ELF-1 (cell line): Measurements from ENCODE around the gene MED13L.

Experiments used
- DNase-seq: peaks from one replicate; pipeline ENCODE4 v3.0.0-alpha.2; 2016; ENCODE audit warnings: low read depth, low spot score

Gene MED13L

GRCh38 chr12:115944837-115945490 is 332.5 kb downstream of the MED13L start:
- DNase-seq, result no peak

DNA sequence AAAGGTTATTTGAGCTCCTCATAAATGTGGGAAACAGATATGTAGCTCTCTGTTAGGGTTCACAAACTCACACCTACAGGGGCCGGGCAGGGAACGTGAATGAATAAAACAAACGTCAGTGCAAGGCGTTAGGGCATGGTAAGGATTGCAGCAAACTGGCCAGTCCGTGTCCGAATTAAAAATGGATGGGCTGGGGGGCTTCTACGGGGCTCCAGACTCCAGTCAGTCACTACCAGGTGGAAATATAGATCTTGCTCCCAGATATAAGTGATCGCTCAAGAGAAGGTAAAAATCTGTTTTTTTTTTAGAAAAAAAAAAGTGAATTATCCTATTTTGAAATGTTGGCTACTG is 333.1 kb downstream of the MED13L start:
- DNase-seq, result no peak

DNA sequence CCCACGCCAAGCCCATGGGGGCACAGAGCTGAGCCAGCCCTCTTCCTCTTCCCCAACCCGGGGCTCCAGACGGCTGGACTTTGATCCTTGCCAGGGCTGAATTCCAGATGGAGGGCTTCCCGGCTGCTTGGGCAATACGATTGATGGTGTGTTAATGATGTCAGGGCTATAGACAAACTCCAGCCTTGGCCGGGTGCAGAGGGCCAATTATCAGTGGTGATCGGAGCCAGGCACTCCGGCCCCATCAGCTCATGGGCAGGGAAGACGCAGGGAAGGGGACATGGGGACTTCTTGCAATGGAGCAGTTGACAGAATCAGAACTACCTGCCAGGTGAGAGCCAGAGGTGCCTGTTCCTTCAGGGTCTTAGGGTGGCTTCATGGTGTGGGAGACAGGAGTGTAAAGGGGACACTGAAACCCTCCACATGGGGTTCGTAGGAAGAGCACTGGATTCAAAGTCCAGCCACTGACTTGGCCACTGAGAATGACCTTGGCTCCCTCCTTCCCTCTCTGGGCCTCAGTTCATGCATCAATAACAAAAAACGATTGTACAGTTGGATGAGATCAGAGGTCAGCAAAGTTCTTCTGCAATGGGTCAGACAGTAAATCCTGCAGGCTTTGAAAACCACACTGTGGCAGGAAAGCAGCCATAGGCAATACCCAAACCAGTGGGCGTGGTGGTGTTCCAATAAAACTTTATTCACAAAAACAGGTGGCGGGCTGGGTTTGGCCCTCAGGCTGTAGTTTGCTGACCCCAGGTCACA is 333.7 kb downstream of the MED13L start:
- DNase-seq, result no peak

- no peak for DNase-seq
Measured at GRCh38 chr12:115943310-115943629, 334.2 kb downstream of the MED13L start.

GRCh38 chr12:115942346-115942745 is 335.1 kb downstream of the MED13L start:
- no peak for DNase-seq

GRCh38 chr12:115941362-115941761 is 336.1 kb downstream of the MED13L start:
- no peak for DNase-seq

- no peak for DNase-seq
Measured at GRCh38 chr12:115938794-115939377, 338.6 kb downstream of the MED13L start.

DNA sequence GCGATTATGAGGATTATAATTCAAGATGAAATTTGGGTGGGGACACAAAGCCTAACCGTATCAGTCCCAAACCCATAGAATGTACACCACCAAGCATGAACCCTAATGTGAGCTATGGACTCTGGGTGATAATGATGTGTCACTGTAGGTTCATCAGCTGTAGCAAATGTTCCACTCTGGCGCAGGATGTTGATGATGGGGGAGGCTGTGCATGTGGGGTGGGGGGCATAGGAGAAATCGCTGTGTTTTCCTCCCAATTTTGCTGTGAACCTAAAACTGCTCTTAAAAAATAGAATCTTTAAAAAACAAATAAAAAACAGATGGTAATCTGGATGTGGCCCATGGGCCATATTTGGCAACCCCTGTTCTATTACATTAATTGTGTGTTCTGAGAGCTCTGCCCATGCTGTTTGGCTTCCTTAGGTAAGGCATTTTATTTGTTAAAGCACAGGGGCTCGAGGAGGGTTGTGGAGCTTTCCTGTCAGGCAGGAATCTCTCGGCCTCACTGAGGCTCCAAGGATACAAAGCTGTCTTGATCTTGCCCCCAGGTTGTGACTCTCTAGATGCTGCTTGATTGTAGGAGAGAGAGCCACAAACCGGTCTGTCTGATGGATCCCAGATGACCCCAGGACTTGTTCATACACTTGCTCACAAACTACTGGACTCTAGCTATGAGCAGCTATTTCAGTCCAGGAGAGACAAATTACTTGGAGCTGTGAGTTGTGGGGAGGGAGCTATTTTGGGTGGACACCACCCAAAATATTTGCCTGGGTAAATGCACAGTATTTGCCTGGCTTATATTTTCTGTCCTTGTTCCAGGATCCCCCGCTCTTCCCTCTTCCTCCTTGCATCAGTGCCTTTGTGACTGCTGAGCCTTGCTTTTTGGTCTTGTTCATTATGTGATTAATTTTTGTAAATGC is 340.2 kb downstream of the MED13L start:
- peak; percentile 51 for DNase-seq

DNA sequence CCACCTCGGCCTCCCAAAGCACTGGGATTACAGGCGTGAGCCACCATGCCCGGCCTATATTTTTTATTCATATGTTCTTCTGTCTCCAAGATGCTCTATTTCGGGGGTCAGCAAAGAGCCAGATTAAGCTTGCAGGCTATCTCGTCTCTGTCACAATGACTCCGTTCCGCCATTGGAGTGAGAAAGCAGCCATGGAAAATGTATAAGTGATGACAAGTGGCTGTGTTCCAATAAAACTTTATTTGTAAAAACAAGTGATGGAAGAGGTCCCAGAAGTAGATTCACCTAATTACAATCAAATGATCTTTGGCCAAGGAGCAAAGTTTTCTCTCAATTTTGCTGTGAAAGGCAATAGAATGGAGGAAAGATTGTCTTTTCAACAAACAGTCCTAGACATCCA is 342.6 kb downstream of the MED13L start:
- DNase-seq, result no peak

GRCh38 chr12:115934046-115934445 is 343.4 kb downstream of the MED13L start:
- no peak for DNase-seq

DNA sequence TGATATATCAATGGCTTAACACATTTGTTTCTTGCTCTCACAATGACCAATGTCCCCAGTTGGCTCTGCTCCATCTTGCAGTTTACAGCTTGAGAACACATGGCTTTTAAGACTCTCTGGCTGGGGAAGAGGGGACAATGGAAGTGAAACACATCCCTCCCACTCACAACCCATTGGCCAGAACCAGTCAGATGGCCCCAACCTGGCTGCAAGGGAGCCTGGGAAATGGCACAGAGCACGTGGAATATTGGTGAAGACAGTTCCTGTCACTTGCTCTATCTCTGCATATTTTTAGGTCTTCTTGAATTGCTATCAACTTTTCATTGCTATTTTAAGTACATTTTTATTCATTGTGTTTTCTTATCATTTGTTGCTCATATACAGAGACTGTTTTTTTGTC is 345.4 kb downstream of the MED13L start:
- no peak for DNase-seq

- DNase-seq, result no peak
Measured at GRCh38 chr12:115930336-115930735, 347.2 kb downstream of the MED13L start.

- no peak for DNase-seq
Measured at GRCh38 chr12:115926037-115926670, 351.3 kb downstream of the MED13L start.

GRCh38 chr12:115923851-115924250 is 353.6 kb downstream of the MED13L start:
- no peak for DNase-seq

DNA sequence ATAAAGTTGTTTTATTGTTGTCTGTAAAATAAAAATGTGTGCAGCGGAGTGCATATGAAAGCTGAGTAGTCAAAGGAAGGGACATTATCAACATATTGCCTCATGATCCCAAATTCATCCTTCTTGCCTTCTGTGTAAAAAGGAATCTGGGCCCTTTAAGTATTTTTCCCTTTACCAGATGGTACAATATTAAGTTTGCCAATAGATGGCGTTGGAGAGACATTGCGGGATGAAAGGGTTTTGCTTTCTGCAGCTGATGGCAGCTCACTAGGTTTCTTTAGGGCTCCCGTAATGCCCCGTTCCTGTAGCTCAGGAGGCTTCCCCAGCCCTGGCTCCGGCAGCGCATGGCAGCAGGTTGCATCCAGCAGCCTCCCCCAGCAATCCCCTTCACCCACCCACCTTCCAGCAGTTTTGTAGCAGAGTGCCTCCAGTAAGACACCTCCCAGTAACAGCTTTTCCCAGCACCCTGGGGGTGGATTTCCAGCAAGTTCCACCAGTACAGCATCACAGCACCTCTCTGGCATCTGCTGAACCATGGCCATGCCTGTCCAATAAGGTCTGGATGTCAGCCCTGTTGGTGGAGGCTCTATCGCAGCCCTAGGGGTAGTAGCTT is 354.4 kb downstream of the MED13L start:
- DNase-seq, result peak; percentile 35

GRCh38 chr12:115920395-115921183 is 356.9 kb downstream of the MED13L start:
- DNase-seq, result no peak

DNA sequence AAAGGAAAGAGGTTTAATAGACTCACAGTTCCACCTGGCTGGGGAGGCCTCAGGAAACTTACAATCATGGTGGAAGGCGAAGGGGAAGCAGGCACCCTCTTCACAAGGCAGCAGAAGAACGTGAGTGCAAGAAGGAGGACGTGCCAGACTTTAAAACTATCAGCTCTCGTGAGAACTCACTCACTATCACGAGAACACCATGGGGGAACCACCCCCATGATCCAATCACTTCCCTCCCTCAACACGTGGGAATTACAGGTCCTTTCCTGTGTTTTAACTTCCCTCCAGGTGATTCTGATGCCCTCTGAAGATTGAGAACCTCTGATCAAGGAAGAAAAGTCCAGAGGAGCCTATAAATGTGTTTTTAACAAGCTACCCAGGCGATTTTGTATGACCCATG is 358.7 kb downstream of the MED13L start:
- no peak for DNase-seq

- peak; percentile 93 for DNase-seq
Measured at GRCh38 chr12:115916910-115917668, 360.4 kb downstream of the MED13L start.

GRCh38 chr12:115914122-115914521 is 363.4 kb downstream of the MED13L start:
- no peak for DNase-seq

DNA sequence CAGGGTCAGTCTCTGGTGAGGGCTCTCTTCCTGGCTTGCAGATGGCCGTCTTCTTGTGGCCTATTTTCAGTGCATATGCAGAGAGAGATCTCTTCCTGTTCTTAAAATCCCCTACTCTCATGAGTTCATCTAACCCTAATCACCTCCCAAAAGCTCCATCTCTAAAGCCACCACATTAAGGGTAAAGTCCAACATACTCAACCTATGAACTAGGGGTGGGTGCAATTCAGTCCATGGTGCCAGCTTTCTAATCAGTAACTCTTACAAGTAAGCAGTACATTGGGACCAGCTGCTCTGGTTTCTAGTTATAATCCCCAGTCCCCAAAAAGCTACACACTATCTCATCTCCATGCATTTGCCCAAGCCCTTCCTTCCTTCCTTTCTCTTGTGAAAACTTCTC is 365.1 kb downstream of the MED13L start:
- DNase-seq, result no peak
